ACC112 (cell line): ENCODE results near the gene GIPC1.
"Not testable (repeated sequence)": the region's sequence is repeated elsewhere in the genome, so short reads cannot be mapped to it uniquely, and the experiment has no call there.

Source experiments
- H2AFZ ChIP-seq: fragments of 200-600 bp; sonication (generic); one replicate; pipeline ENCODE4 v1.6.0; 2017; ENCODE audit warnings: antibody characterized with exemption, low read length; ENCODE audit not compliant: unreplicated experiment
- H3K27ac ChIP-seq: fragments of 200-600 bp; sonication (generic); 2 replicates; pipeline ENCODE4 v1.5.1; 2014; ENCODE audit warnings: low read depth, mild to moderate bottlenecking, antibody characterized with exemption, low read length, moderate library complexity
- H3K27me3 ChIP-seq: fragments of 200-600 bp; sonication (generic); 2 replicates; pipeline ENCODE4 v1.6.1; 2014; ENCODE audit warnings: mild to moderate bottlenecking, antibody characterized with exemption, low read length, moderate library complexity, mixed read lengths; ENCODE audit not compliant: insufficient read depth
- H3K36me3 ChIP-seq: fragments of 200-600 bp; sonication (generic); 2 replicates; pipeline ENCODE4 v1.6.1; 2016; ENCODE audit warnings: mild to moderate bottlenecking, antibody characterized with exemption, low read length, moderate library complexity, mixed read lengths; ENCODE audit not compliant: insufficient read depth
- H3K4me1 ChIP-seq: fragments of 200-600 bp; sonication (generic); one replicate; pipeline ENCODE4 v1.6.1; 2016; ENCODE audit warnings: low read length, mixed read lengths; ENCODE audit not compliant: insufficient read depth, unreplicated experiment, control insufficient read depth
- H3K4me3 ChIP-seq: fragments of 200-600 bp; sonication (generic); 2 replicates; pipeline ENCODE4 v1.5.1; 2014; ENCODE audit warnings: mild to moderate bottlenecking, low read depth, low read length
- H3K79me2 ChIP-seq: fragments of 200-600 bp; sonication (generic); one replicate; pipeline ENCODE4 v1.6.0; 2016; ENCODE audit warnings: low read length; ENCODE audit not compliant: control insufficient read depth, unreplicated experiment, insufficient read depth

GIPC1 gene

GRCh38 chr19:14505488-14506239 is 9.7 kb upstream of the GIPC1 start:
- Histone ChIP-seq H3K4me3 (no peak overlapping the region), H3K4me1 (peaks cover 36% of the 10 kb centered on the region), H3K27me3 (no peaks in the 10 kb centered on the region), H3K27ac (peak overlapping the region; percentile 79), H2AFZ (peak overlapping the region; percentile 62), H3K36me3 (no peaks in the 10 kb centered on the region), H3K79me2 (no peaks in the 10 kb centered on the region)

GRCh38 chr19:14504575-14504974 is 8.6 kb upstream of the GIPC1 start:
- H3K27ac ChIP-seq, H2AFZ ChIP-seq, H3K36me3 ChIP-seq, H3K4me3 ChIP-seq, H3K79me2 ChIP-seq, H3K27me3 ChIP-seq: not testable (repeated sequence)
- peaks cover 29% of the 10 kb centered on the region for H3K4me1 ChIP-seq

GRCh38 chr19:14503285-14503684 is 7.4 kb upstream of the GIPC1 start:
- Histone ChIP-seq H3K27ac (no peak overlapping the region), H3K4me1 (peaks cover 29% of the 10 kb centered on the region), H3K27me3 (no peaks in the 10 kb centered on the region), H3K36me3 (no peaks in the 10 kb centered on the region), H2AFZ (no peak overlapping the region), H3K79me2 (no peaks in the 10 kb centered on the region), H3K4me3 (no peak overlapping the region)

GRCh38 chr19:14502334-14503092 is 6.6 kb upstream of the GIPC1 start:
- H3K4me1 ChIP-seq, result peaks cover 25% of the 10 kb centered on the region
- no peak overlapping the region for H2AFZ ChIP-seq
- no peaks in the 10 kb centered on the region for H3K79me2 ChIP-seq
- H3K4me3 ChIP-seq, result no peak overlapping the region
- no peaks in the 10 kb centered on the region for H3K36me3 ChIP-seq
- no peak overlapping the region for H3K27ac ChIP-seq
- H3K27me3 ChIP-seq, result no peaks in the 10 kb centered on the region

GRCh38 chr19:14497228-14497921 is 1.4 kb upstream of the GIPC1 start:
- Histone ChIP-seq H2AFZ (peak overlapping the region; percentile 42), H3K79me2 (peaks cover 27% of the 10 kb centered on the region), H3K4me3 (no peak overlapping the region; the same call in 1 of the 2 replicates), H3K36me3 (no peaks in the 10 kb centered on the region), H3K27me3 (no peaks in the 10 kb centered on the region), H3K27ac (peak overlapping the region; percentile 11; the same call in 1 of the 2 replicates), H3K4me1 (peaks cover 19% of the 10 kb centered on the region)

GRCh38 chr19:14496834-14497227 is 904 bp upstream of the GIPC1 start:
- no peaks in the 10 kb centered on the region for H3K27me3 ChIP-seq
- H3K27ac ChIP-seq, result peak overlapping the region; percentile 11; the same call in 1 of the 2 replicates

GRCh38 chr19:14495672-14496028 is 277 bp downstream of the GIPC1 start:
- Histone ChIP-seq H3K4me1 (peaks cover 19% of the 10 kb centered on the region), H3K27me3 (no peaks in the 10 kb centered on the region), H3K36me3 (no peaks in the 10 kb centered on the region), H3K4me3 (peak overlapping the region; percentile 95), H3K27ac (no peak overlapping the region), H2AFZ (peak overlapping the region; percentile 38), H3K79me2 (peaks cover 30% of the 10 kb centered on the region)

More at GRCh38 chr19:14496834-14497227, 904 bp upstream of the GIPC1 start:
- H3K36me3 ChIP-seq, result no peaks in the 10 kb centered on the region
- H2AFZ ChIP-seq, result peak overlapping the region; percentile 57
- H3K79me2 ChIP-seq, result peaks cover 30% of the 10 kb centered on the region
- peaks cover 19% of the 10 kb centered on the region for H3K4me1 ChIP-seq
- peak overlapping the region; percentile 95 for H3K4me3 ChIP-seq

GRCh38 chr19:14494910-14495671 is 836 bp downstream of the GIPC1 start:
- H3K4me3 ChIP-seq, result peak overlapping the region; percentile 95
- no peaks in the 10 kb centered on the region for H3K36me3 ChIP-seq
- H2AFZ ChIP-seq, result no peak overlapping the region
- peaks cover 30% of the 10 kb centered on the region for H3K79me2 ChIP-seq
- H3K4me1 ChIP-seq, result peaks cover 19% of the 10 kb centered on the region
- no peaks in the 10 kb centered on the region for H3K27me3 ChIP-seq
- no peak overlapping the region for H3K27ac ChIP-seq

GRCh38 chr19:14494411-14494810 is 1.5 kb downstream of the GIPC1 start:
- Histone ChIP-seq H2AFZ (no peak overlapping the region), H3K4me1 (peaks cover 19% of the 10 kb centered on the region), H3K4me3 (peak overlapping the region; percentile 95), H3K27ac (no peak overlapping the region), H3K79me2 (peaks cover 30% of the 10 kb centered on the region), H3K27me3 (no peaks in the 10 kb centered on the region), H3K36me3 (no peaks in the 10 kb centered on the region)

GRCh38 chr19:14492756-14493337 is 3.1 kb downstream of the GIPC1 start:
- Histone ChIP-seq H3K4me3 (no peak overlapping the region), H3K79me2 (peaks cover 30% of the 10 kb centered on the region), H2AFZ (no peak overlapping the region), H3K4me1 (peaks cover 19% of the 10 kb centered on the region), H3K27ac (no peak overlapping the region), H3K27me3 (no peaks in the 10 kb centered on the region), H3K36me3 (no peaks in the 10 kb centered on the region)
